ENCODE measurements around the gene SVOP.

DNA sequence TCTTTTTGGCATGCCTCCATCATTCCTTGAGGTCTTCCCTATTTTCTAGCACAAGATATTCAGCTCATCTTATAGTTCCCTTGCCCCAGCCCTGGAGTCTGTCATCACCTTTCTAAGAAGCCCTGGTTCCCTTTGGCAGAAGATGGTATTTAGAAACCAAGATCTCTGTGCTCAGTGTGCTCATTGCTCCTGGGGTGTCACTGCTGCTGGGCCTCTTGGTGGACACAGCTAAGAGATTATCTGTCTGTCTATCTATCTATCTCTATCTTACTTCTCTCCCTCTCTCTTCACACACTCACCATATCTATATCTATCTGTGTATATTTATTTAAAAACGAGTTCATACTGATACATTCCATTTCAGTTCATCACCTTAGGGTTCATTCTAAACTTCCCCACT lies 73.8 kb downstream of the SVOP start:
- TF ChIP-seq, protein P1, sequence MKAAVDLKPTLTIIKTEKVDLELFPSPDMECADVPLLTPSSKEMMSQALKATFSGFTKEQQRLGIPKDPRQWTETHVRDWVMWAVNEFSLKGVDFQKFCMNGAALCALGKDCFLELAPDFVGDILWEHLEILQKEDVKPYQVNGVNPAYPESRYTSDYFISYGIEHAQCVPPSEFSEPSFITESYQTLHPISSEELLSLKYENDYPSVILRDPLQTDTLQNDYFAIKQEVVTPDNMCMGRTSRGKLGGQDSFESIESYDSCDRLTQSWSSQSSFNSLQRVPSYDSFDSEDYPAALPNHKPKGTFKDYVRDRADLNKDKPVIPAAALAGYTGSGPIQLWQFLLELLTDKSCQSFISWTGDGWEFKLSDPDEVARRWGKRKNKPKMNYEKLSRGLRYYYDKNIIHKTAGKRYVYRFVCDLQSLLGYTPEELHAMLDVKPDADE (IDR thresholded peaks at IDR 0.05), result no peak
- TF ChIP-seq, protein P2, sequence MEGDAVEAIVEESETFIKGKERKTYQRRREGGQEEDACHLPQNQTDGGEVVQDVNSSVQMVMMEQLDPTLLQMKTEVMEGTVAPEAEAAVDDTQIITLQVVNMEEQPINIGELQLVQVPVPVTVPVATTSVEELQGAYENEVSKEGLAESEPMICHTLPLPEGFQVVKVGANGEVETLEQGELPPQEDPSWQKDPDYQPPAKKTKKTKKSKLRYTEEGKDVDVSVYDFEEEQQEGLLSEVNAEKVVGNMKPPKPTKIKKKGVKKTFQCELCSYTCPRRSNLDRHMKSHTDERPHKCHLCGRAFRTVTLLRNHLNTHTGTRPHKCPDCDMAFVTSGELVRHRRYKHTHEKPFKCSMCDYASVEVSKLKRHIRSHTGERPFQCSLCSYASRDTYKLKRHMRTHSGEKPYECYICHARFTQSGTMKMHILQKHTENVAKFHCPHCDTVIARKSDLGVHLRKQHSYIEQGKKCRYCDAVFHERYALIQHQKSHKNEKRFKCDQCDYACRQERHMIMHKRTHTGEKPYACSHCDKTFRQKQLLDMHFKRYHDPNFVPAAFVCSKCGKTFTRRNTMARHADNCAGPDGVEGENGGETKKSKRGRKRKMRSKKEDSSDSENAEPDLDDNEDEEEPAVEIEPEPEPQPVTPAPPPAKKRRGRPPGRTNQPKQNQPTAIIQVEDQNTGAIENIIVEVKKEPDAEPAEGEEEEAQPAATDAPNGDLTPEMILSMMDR (conservative IDR thresholded peaks at IDR 0.05; ENCODE audit: low read depth in 2 of 2), result no peak
- TF ChIP-seq STAT1 (IDR thresholded peaks at IDR 0.05; ENCODE audit: unreplicated experiment), result no peak
- no peak for TF ChIP-seq CREB1 (CRISPR knock-in tag; IDR thresholded peaks at IDR 0.05; ENCODE audit: low read depth)
- no peak for TF ChIP-seq EZH2 (IDR thresholded peaks at IDR 0.05; ENCODE audit: low read depth, unreplicated experiment)

All from GM23338 (cell line).